ENCODE data around the gene ANAPC16.
A peak's percentile ranks its signal among the peaks of the same experiment; 100 is the strongest.

Gene ANAPC16

GRCh38 chr10:72261784-72262404, 46.1 kb downstream of the ANAPC16 start:
- Histone ChIP-seq H3K4ac (ENCODE audit: low read length) (no peak overlapping the region), H4K8ac (ENCODE audit: low read depth, low read length) (no peak overlapping the region), H3K27me3 (ENCODE audit: control insufficient read depth in 3 of 3, insufficient read depth in 3 of 3, low read depth in 1 of 3, low read length in 3 of 3) (no peaks in the 10 kb centered on the region), H2BK15ac (ENCODE audit: low read length) (no peak overlapping the region), H2BK12ac (ENCODE audit: low read length) (peak overlapping the region; percentile 85), H3K79me1 (ENCODE audit: low read depth, low read length) (no peaks in the 10 kb centered on the region), H2BK5ac (ENCODE audit: low read length) (no peak overlapping the region), H2AK5ac (ENCODE audit: low read depth, low read length) (peak overlapping the region; percentile 49), H3K4me2 (ENCODE audit: insufficient read depth, low read length, poor library complexity, severe bottlenecking) (peak overlapping the region; percentile 61), H3K36me3 (replicated peaks in 1 of 2; ENCODE audit: control insufficient read depth in 2 of 2, insufficient read depth in 2 of 2, low read length in 2 of 2) (no peaks in the 10 kb centered on the region), H3K9ac (ENCODE audit: low read depth, low read length, poor library complexity) (no peak overlapping the region), H3K18ac (ENCODE audit: low read length) (no peak overlapping the region), H3K27ac (replicated peaks; ENCODE audit: low read length) (peak overlapping the region; percentile 92), H3K4me1 (ENCODE audit: control insufficient read depth in 2 of 2, insufficient read depth in 1 of 2, low read depth in 1 of 2, low read length in 2 of 2) (peaks cover 27 to 33% of the 10 kb centered on the region in 2 donors), H3K4me3 (ENCODE audit: low read length in 2 of 2) (peak overlapping the region in 1 of 2 donors; percentile 52), H2AFZ (ENCODE audit: low read length) (no peak overlapping the region), H3K9me3 (replicated peaks in 1 of 2; ENCODE audit: control insufficient read depth in 2 of 2, insufficient read depth in 1 of 2, low read depth in 1 of 2, low read length in 2 of 2) (no peaks in the 10 kb centered on the region), H3K14ac (ENCODE audit: low read length) (no peak overlapping the region), H4K91ac (ENCODE audit: low read depth, low read length, poor library complexity) (no peak overlapping the region), H2BK120ac (ENCODE audit: low read depth, low read length) (no peak overlapping the region), H3K23ac (ENCODE audit: low read depth, low read length, poor library complexity) (no peak overlapping the region)
- no CpG with 5 or more reads among the region's 7 CpGs for WGBS, 2 donors (ENCODE audit: extremely low coverage in 2 of 2, insufficient read length in 2 of 2, insufficient replicate concordance in 1 of 2)
- DNase-seq (ENCODE audit: low spot score) = no peak

DNA sequence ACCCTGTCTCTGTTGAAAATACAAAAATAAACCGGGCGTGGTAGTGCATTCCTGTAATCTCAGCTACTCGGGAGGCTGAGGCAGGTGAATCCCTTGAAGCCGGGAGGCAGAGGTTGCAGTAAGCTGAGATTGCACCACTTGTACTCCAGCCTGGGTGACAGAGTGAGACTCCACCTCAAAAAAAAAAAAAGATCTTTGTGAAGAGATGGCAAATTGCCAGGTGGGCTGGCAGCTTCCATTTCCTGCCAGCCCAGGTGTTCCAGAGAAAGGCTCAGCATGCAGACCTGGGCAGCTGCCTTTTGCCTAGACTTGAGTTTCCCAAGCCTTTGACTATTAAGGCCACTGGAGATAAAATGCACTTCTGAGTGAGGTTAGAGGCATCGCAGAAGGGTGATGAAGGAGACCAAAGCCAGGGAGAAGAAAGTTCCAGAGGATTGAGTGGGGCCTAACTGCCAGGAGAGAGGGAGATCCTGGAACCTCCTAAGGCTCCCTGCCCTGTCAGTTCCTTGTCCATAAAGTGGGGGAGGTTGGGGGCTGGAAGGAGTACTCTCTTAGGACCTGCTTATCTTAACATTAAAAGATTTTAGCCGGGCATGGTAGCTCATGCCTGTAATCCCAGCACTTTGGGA, 47.9 kb downstream of the ANAPC16 start:
- no peaks in the 10 kb centered on the region for H3K79me1 ChIP-seq (ENCODE audit: low read depth, low read length)
- WGBS, 2 donors (ENCODE audit: extremely low coverage in 2 of 2, insufficient read length in 2 of 2, insufficient replicate concordance in 1 of 2) = no CpG with 5 or more reads among the region's 6 CpGs
- H4K8ac ChIP-seq (ENCODE audit: low read depth, low read length) = no peak overlapping the region
- no peak overlapping the region for H3K14ac ChIP-seq (ENCODE audit: low read length)
- H3K27ac ChIP-seq (replicated peaks; ENCODE audit: low read length) = no peak overlapping the region
- no peak overlapping the region for H2BK12ac ChIP-seq (ENCODE audit: low read length)
- H3K23ac ChIP-seq (ENCODE audit: low read depth, low read length, poor library complexity) = no peak overlapping the region
- no peaks in the 10 kb centered on the region for H3K9me3 ChIP-seq (replicated peaks in 1 of 2; ENCODE audit: control insufficient read depth in 2 of 2, insufficient read depth in 1 of 2, low read depth in 1 of 2, low read length in 2 of 2)
- H3K18ac ChIP-seq (ENCODE audit: low read length) = peak overlapping the region; percentile 21
- H3K4me2 ChIP-seq (ENCODE audit: insufficient read depth, low read length, poor library complexity, severe bottlenecking) = no peak overlapping the region
- no peak overlapping the region for H3K4ac ChIP-seq (ENCODE audit: low read length)
- H2AK5ac ChIP-seq (ENCODE audit: low read depth, low read length) = no peak overlapping the region
- no peak overlapping the region for H2BK15ac ChIP-seq (ENCODE audit: low read length)
- H3K4me3 ChIP-seq (ENCODE audit: low read length in 2 of 2) = no peak overlapping the region
- no peak for DNase-seq (ENCODE audit: low spot score)
- no peak overlapping the region for H2BK120ac ChIP-seq (ENCODE audit: low read depth, low read length)
- H3K27me3 ChIP-seq (ENCODE audit: control insufficient read depth in 3 of 3, insufficient read depth in 3 of 3, low read depth in 1 of 3, low read length in 3 of 3) = no peaks in the 10 kb centered on the region
- H2AFZ ChIP-seq (ENCODE audit: low read length) = no peak overlapping the region
- H4K91ac ChIP-seq (ENCODE audit: low read depth, low read length, poor library complexity) = no peak overlapping the region
- no peak overlapping the region for H3K9ac ChIP-seq (ENCODE audit: low read depth, low read length, poor library complexity)
- peaks cover 23 to 35% of the 10 kb centered on the region in 2 donors for H3K4me1 ChIP-seq (ENCODE audit: control insufficient read depth in 2 of 2, insufficient read depth in 1 of 2, low read depth in 1 of 2, low read length in 2 of 2)
- H2BK5ac ChIP-seq (ENCODE audit: low read length) = no peak overlapping the region
- H3K36me3 ChIP-seq (replicated peaks in 1 of 2; ENCODE audit: control insufficient read depth in 2 of 2, insufficient read depth in 2 of 2, low read length in 2 of 2) = no peaks in the 10 kb centered on the region

- H3K4me1 ChIP-seq (ENCODE audit: control insufficient read depth in 2 of 2, insufficient read depth in 1 of 2, low read depth in 1 of 2, low read length in 2 of 2) = peaks cover 22 to 31% of the 10 kb centered on the region in 2 donors
- H3K14ac ChIP-seq (ENCODE audit: low read length) = no peak overlapping the region
- no peak overlapping the region for H4K8ac ChIP-seq (ENCODE audit: low read depth, low read length)
- H3K79me1 ChIP-seq (ENCODE audit: low read depth, low read length) = no peaks in the 10 kb centered on the region
- no peak overlapping the region for H2BK5ac ChIP-seq (ENCODE audit: low read length)
- no peak overlapping the region for H3K18ac ChIP-seq (ENCODE audit: low read length)
- H3K27me3 ChIP-seq (ENCODE audit: control insufficient read depth in 3 of 3, insufficient read depth in 3 of 3, low read depth in 1 of 3, low read length in 3 of 3) = no peaks in the 10 kb centered on the region
- no peak overlapping the region for H2BK12ac ChIP-seq (ENCODE audit: low read length)
- no CpG with 5 or more reads among the region's 1 CpG for WGBS, 2 donors (ENCODE audit: extremely low coverage in 2 of 2, insufficient read length in 2 of 2, insufficient replicate concordance in 1 of 2)
- no peaks in the 10 kb centered on the region for H3K9me3 ChIP-seq (replicated peaks in 1 of 2; ENCODE audit: control insufficient read depth in 2 of 2, insufficient read depth in 1 of 2, low read depth in 1 of 2, low read length in 2 of 2)
- no peak overlapping the region for H3K4me2 ChIP-seq (ENCODE audit: insufficient read depth, low read length, poor library complexity, severe bottlenecking)
- no peak overlapping the region for H2BK15ac ChIP-seq (ENCODE audit: low read length)
- H3K27ac ChIP-seq (replicated peaks; ENCODE audit: low read length) = no peak overlapping the region
- no peak overlapping the region for H3K9ac ChIP-seq (ENCODE audit: low read depth, low read length, poor library complexity)
- no peaks in the 10 kb centered on the region for H3K36me3 ChIP-seq (replicated peaks in 1 of 2; ENCODE audit: control insufficient read depth in 2 of 2, insufficient read depth in 2 of 2, low read length in 2 of 2)
- H2AFZ ChIP-seq (ENCODE audit: low read length) = peak overlapping the region; percentile 65
- no peak overlapping the region for H3K23ac ChIP-seq (ENCODE audit: low read depth, low read length, poor library complexity)
- no peak overlapping the region for H3K4ac ChIP-seq (ENCODE audit: low read length)
- H2AK5ac ChIP-seq (ENCODE audit: low read depth, low read length) = no peak overlapping the region
- no peak overlapping the region for H3K4me3 ChIP-seq (ENCODE audit: low read length in 2 of 2)
- DNase-seq (ENCODE audit: low spot score) = no peak
- no peak overlapping the region for H2BK120ac ChIP-seq (ENCODE audit: low read depth, low read length)
- no peak overlapping the region for H4K91ac ChIP-seq (ENCODE audit: low read depth, low read length, poor library complexity)
Measured at GRCh38 chr10:72264536-72264935, 48.7 kb downstream of the ANAPC16 start.

DNA sequence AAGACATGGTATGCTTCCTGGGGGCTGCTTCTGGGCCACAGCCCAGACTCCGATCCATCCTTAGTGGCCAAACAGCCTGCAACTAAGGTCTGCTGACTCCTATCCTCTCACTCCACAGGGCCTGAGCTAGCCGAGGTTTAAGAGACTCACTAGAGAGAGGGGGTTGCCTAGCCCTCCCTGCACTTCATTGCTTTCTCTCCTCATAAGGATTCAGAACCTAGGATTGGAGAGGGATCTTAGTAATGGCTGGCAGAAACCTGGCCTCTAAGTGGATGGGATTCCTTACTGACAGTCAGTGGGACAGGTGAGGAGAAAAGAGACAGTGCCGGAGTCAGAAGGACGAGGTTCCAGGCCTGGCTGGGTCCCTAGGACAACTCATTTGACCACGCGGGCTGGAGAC, 49.7 kb downstream of the ANAPC16 start:
- Histone ChIP-seq H3K14ac (ENCODE audit: low read length) (no peak overlapping the region), H3K4me3 (ENCODE audit: low read length in 2 of 2) (no peak overlapping the region), H2BK5ac (ENCODE audit: low read length) (no peak overlapping the region), H3K4me1 (ENCODE audit: control insufficient read depth in 2 of 2, insufficient read depth in 1 of 2, low read depth in 1 of 2, low read length in 2 of 2) (peaks cover 14 to 21% of the 10 kb centered on the region in 2 donors), H3K36me3 (replicated peaks in 1 of 2; ENCODE audit: control insufficient read depth in 2 of 2, insufficient read depth in 2 of 2, low read length in 2 of 2) (no peaks in the 10 kb centered on the region), H3K79me1 (ENCODE audit: low read depth, low read length) (no peaks in the 10 kb centered on the region), H4K91ac (ENCODE audit: low read depth, low read length, poor library complexity) (no peak overlapping the region), H2BK120ac (ENCODE audit: low read depth, low read length) (no peak overlapping the region), H2BK15ac (ENCODE audit: low read length) (no peak overlapping the region), H2AFZ (ENCODE audit: low read length) (peak overlapping the region; percentile 76), H3K4ac (ENCODE audit: low read length) (no peak overlapping the region), H2AK5ac (ENCODE audit: low read depth, low read length) (no peak overlapping the region), H4K8ac (ENCODE audit: low read depth, low read length) (no peak overlapping the region), H3K23ac (ENCODE audit: low read depth, low read length, poor library complexity) (no peak overlapping the region), H2BK12ac (ENCODE audit: low read length) (no peak overlapping the region), H3K27ac (replicated peaks; ENCODE audit: low read length) (peak overlapping the region; percentile 2), H3K18ac (ENCODE audit: low read length) (peak overlapping the region; percentile 3), H3K4me2 (ENCODE audit: insufficient read depth, low read length, poor library complexity, severe bottlenecking) (no peak overlapping the region), H3K9me3 (replicated peaks in 1 of 2; ENCODE audit: control insufficient read depth in 2 of 2, insufficient read depth in 1 of 2, low read depth in 1 of 2, low read length in 2 of 2) (no peaks in the 10 kb centered on the region), H3K27me3 (ENCODE audit: control insufficient read depth in 3 of 3, insufficient read depth in 3 of 3, low read depth in 1 of 3, low read length in 3 of 3) (no peaks in the 10 kb centered on the region), H3K9ac (ENCODE audit: low read depth, low read length, poor library complexity) (no peak overlapping the region)
- no CpG with 5 or more reads among the region's 6 CpGs for WGBS, 2 donors (ENCODE audit: extremely low coverage in 2 of 2, insufficient read length in 2 of 2, insufficient replicate concordance in 1 of 2)
- DNase-seq (ENCODE audit: low spot score) = no peak
